Stomach smooth muscle (tissue), 2 donors: Measurements from ENCODE around the gene MSRB2.

Experiments used
- H3K27ac ChIP-seq: one replicate; pipeline ENCODE4 v1.7.0; 2013; ENCODE audit warnings: mild to moderate bottlenecking, low read length, inconsistent platforms
- H3K27me3 ChIP-seq, 2 donors: one replicate each; pipeline ENCODE4 v1.7.0; 2013; ENCODE audit warnings: low read length in 2 of 2; ENCODE audit not compliant: insufficient read depth in 2 of 2, control insufficient read depth in 1 of 2
- H3K36me3 ChIP-seq, 2 donors: one replicate each; pipeline ENCODE4 v1.7.0; 2013; ENCODE audit warnings: low read length in 2 of 2; ENCODE audit not compliant: control insufficient read depth in 2 of 2, insufficient read depth in 2 of 2
- H3K4me1 ChIP-seq: one replicate; pipeline ENCODE4 v1.7.0; 2013; ENCODE audit warnings: low read length; ENCODE audit not compliant: control insufficient read depth, insufficient read depth
- H3K4me3 ChIP-seq, 2 donors: one replicate each; pipeline ENCODE4 v1.7.0; 2013; ENCODE audit warnings: low read length in 2 of 2
- H3K9ac ChIP-seq, 2 donors: one replicate each; pipeline ENCODE4 v1.7.0; 2013; ENCODE audit warnings: low read length in 2 of 2, mild to moderate bottlenecking in 1 of 2
- H3K9me3 ChIP-seq, 2 donors: one replicate each; pipeline ENCODE4 v1.7.0; 2013; ENCODE audit warnings: low read length in 2 of 2; ENCODE audit not compliant: control insufficient read depth in 2 of 2
- donor health status: healthy.
- donor health status: Pancreatic carcinoma.

The MSRB2 gene

DNA sequence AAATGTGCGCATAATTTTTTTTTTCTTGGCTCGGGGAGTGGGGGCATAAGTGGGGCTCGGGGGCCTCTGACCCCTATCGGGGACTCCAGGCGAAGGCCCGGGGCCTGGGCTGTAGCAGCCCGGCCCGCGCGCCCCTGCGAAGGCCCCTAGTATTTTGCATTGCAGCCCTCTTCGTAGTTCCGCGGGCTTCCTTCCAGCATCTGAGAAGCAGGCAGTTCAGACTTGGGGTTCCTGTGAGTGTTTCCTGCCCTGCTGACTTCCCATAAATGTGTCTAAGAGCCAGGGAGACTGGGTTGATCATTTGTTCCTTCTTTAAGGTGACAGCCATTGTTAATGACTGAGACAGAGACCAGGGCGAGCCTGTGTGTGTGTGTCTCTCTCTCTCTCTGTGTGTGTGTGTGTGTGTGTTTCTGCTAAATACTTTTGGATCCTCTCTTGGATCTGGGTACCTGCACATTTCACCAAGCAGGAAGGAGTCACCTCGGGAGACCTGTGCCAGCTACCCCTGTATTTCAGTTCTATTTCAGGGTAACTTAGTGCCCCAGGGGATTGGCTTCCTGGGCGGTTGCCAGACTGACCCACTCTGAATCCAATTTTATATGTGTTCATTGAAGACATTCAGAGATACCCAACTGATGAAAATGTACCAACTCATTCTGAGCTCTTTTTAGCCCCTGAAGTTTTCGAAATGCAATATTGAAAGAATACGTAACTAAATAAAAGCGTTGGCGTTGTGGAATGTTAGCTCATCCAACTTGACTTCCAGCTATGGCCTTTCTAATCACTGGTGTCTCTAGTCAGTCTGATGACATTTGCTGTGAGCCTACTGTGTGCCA is 805 bp downstream of the MSRB2 start:
- peak overlapping the region; percentile 78 to 82 for H3K4me3 ChIP-seq

DNA sequence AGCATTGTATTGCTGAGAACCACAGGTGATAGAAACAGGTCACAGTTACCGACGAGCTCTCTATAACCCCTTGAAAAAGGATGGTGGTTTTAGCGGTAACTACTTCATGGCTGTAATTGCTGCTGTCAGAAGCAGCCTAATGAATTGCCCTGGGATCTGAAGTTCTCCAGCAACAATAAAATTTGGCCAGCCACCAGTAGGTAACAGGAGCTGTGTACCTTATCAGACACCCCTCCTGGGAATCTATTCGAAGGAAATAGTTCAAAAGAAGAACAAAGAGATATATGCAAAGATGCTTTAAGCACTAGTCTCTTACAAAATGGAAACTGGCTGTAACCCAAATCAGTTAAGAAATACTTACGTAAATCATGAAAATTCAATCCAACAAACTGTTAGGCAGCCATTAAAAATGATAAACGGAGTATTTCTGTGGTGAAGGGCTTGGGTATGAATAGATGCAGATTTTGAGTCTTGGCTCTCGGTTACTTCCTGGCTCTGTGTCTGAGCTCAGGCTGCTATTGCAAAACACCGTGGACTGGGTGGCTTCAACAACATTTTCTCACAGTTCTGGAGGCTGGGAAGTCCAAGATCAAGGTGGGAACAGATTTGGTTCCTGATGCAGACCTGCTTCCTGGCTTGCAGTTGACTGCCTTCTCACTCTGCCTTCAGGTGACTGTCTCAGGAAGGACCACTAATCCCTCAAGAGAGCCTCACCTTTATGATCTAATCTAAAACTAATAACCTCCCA is 1.6 kb downstream of the MSRB2 start:
- H3K27me3 ChIP-seq = no peaks in the 10 kb centered on the region
- H3K4me3 ChIP-seq = peak overlapping the region; percentile 78 to 82
- peak overlapping the region; percentile 89 to 91 for H3K9ac ChIP-seq
- peak overlapping the region; percentile 94 for H3K27ac ChIP-seq
- peaks cover 0 to 2% of the 10 kb centered on the region in 2 donors for H3K9me3 ChIP-seq
- peaks cover 10% of the 10 kb centered on the region for H3K4me1 ChIP-seq
- no peaks in the 10 kb centered on the region for H3K36me3 ChIP-seq

More for the DNA sequence above, 805 bp downstream of the MSRB2 start:
- Histone ChIP-seq H3K9me3 (peaks cover 0 to 2% of the 10 kb centered on the region in 2 donors), H3K36me3 (no peaks in the 10 kb centered on the region), H3K4me1 (peaks cover 10% of the 10 kb centered on the region), H3K27ac (peak overlapping the region; percentile 94), H3K9ac (peak overlapping the region; percentile 89 to 91), H3K27me3 (no peaks in the 10 kb centered on the region)

DNA sequence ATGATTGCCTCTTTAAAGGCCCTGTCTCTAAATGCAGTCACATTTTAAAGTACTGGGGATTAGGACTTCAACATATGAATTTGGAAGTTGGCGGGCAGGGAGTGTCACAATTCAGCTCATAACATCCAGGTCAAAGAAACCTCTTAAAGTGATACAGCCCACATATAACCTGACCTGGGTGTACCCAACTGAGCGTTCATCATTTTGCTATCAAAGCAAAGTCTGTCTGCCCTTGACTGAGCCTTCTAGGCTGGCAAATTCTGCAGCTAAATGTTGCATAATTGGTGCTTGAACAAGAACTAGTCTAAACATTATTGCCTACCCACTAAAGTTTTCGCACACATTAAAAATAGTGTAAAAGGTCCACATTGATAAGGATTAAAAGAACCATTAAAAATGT is 3.7 kb downstream of the MSRB2 start:
- Histone ChIP-seq H3K27ac (no peak overlapping the region), H3K4me1 (peaks cover 10% of the 10 kb centered on the region), H3K27me3 (no peaks in the 10 kb centered on the region), H3K9ac (no peak overlapping the region), H3K9me3 (peaks cover 0 to 2% of the 10 kb centered on the region in 2 donors), H3K36me3 (no peaks in the 10 kb centered on the region), H3K4me3 (no peak overlapping the region)

DNA sequence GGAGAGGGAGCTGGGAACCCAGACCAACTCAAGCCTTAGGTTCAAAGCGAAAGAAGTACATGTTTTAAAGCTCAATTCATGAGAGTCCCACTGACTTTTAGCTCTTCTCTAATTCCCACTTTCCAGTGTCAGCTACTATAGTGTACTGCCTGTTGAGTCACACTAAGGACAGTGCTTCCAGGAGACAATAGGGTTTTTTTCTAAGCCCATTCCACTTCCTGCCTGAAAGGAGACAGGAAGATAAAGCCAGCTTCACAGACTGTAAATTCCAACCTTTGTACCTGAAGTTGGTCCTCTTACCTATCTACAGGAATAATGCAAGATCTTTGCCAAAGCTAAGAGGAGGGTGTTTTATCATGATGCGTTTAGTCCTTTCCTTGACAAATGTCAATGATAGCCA is 4.4 kb downstream of the MSRB2 start:
- no peak overlapping the region for H3K27ac ChIP-seq
- H3K4me1 ChIP-seq = peaks cover 10% of the 10 kb centered on the region
- H3K4me3 ChIP-seq = no peak overlapping the region
- H3K9me3 ChIP-seq = peaks cover 0 to 2% of the 10 kb centered on the region in 2 donors
- peaks cover 6% of the 10 kb centered on the region in 2 donors for H3K36me3 ChIP-seq
- no peaks in the 10 kb centered on the region for H3K27me3 ChIP-seq
- H3K9ac ChIP-seq = no peak overlapping the region

DNA sequence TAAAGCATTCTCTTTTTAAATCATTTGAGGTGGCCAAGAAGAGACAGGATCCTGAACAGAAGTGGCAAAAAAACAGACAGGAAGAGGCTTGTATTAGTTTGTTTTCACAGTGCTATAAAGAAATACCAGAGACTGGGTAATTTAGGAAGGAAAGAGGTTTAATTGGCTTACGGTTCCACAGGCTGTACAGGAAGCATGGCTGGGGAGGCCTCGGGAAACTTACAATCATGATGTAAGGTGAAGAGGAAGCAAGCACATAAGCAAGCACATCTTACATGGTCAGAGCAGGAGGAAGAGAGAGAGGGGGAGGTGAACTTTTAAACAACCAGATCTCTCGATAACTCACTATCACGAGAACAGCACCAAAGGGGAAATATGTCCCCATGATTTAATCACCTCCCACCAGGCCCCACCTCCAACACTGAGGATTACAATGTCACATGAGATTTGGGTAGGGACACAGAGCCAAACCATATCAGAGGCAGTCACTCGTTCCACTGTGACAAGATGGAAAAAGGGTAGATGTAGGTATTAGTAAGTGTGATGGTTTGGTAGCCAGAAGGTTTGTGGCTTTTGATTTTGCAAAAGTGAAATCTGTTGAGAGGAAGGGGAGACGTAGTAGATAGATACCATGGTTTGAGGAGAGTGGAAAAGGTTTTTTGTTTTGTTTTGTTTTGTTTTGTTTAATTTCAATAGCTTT is 5.1 kb downstream of the MSRB2 start:
- Histone ChIP-seq H3K27ac (no peak overlapping the region), H3K9ac (no peak overlapping the region)

DNA sequence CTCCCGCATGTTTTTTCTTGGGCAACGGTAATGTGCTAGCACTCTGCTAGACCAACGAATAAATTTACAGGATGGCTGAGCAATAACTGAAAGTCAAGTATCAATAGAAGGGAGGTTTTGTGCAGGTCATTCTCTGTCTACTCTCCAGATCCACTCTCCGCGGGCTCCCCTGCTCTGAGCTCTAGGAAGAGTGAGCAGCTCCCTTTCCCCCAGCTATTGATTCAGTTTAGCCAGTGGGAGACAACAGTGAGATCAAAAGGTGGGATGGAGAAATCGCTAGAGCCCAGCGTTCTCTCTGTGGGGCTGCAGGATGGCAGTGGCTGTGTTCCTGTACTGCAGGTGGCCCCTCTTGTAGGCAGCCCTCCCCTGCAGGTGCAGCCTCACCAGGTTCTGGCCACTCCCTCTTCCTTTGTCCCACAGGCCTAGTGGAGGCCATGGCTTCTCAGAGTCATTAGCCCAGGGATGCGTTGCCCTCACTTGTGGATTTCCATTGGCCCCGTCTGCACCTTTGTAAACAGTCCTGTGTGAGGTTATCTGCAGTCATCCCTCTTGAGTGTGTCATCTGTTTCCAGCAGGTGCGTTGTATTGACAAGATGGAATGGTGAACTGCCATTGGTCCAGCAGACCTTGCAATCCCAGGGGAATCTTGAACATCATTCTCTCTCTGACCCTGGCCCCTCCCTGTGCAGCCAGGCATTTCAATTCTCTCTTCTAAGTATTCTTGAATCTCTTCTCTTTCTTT is 11.1 kb downstream of the MSRB2 start:
- Histone ChIP-seq H3K4me1 (no peaks in the 10 kb centered on the region), H3K4me3 (no peak overlapping the region), H3K9ac (no peak overlapping the region), H3K27me3 (no peaks in the 10 kb centered on the region), H3K36me3 (peaks cover 36 to 37% of the 10 kb centered on the region in 2 donors), H3K9me3 (no peaks in the 10 kb centered on the region), H3K27ac (no peak overlapping the region)

More for the DNA sequence above, 5.1 kb downstream of the MSRB2 start:
- Histone ChIP-seq H3K36me3 (peaks cover 12% of the 10 kb centered on the region in 2 donors), H3K4me3 (no peak overlapping the region), H3K4me1 (peaks cover 10% of the 10 kb centered on the region), H3K27me3 (no peaks in the 10 kb centered on the region), H3K9me3 (peaks cover 0 to 2% of the 10 kb centered on the region in 2 donors)

DNA sequence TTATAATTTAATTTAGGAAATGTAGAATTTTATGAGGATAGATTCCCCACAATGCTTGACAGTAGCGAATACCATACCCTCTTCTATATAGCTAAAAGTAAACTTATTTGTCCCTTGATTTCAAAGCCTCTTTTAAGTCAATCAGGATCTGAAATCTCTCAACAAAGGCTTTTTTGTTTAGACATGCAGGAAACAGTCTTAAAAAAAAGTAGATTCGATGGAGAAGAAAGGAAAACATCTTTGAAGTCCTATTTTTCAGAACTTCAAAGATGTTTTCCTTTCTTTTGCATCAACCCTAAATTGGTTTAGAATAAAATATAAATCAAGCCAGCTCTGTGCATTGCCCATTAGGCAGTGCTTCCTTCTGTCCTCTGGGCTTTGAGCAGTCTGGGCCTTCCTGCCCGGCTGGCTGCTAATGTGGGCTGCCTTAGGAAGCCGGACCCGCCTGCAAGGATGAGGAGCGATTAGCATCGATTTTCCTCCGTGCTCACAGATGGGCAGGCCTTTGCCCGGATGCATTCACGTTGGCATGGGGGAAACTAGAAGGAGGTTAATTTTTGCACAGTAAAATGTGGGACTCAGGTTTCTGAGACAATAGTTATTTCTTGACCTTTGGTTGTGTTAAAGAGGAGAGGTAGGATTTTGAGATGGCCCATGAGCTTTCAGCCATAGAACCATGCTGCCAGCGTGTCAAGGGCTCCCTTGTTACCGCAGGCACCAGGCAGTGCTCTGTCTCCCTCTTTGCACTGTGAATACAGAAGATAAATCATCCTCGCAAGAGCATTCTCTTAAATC is 15.5 kb downstream of the MSRB2 start:
- Histone ChIP-seq H3K27me3 (no peaks in the 10 kb centered on the region), H3K4me3 (no peak overlapping the region), H3K36me3 (peaks cover 35 to 36% of the 10 kb centered on the region in 2 donors), H3K9me3 (no peaks in the 10 kb centered on the region), H3K27ac (no peak overlapping the region), H3K4me1 (no peaks in the 10 kb centered on the region), H3K9ac (no peak overlapping the region)

DNA sequence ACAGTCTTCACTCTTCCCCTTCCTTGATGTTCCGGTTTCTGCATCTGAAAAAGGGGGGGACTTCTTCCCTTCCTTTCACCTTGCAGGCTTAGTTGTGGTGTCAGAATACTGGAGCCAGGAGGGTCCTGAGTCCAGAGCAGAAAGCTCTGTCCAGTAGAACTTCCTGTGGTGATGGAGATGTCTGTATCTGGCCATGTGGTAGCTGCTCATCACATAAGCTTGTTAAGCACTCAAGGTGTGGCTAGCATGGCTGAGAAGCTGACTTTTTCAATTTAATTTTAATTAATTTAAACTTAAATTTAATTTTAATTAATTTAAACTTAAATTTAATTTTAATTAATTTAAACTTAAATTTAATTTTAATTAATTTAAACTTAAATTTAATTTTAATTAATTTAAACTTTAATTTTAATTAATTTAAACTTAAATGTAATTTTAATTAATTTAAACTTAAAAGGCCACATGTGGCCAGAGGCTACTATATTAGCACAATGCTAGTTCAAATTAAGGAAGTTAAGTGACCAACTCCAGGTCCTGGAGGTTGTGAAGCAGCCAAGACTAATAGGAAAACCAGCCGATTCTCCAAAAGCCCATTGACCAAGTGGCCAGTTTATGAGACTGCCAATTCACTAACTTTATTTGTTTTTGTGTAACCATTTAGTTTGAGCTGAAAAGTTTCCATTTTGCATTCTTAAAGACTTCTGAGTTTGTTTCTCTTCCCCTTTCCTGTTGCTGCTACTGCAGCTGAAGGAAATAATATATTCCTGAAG is 16.3 kb downstream of the MSRB2 start:
- no peak overlapping the region for H3K27ac ChIP-seq
- peaks cover 31 to 34% of the 10 kb centered on the region in 2 donors for H3K36me3 ChIP-seq
- H3K4me1 ChIP-seq = no peaks in the 10 kb centered on the region
- H3K9ac ChIP-seq = no peak overlapping the region
- H3K9me3 ChIP-seq = no peaks in the 10 kb centered on the region
- no peak overlapping the region for H3K4me3 ChIP-seq
- H3K27me3 ChIP-seq = no peaks in the 10 kb centered on the region

DNA sequence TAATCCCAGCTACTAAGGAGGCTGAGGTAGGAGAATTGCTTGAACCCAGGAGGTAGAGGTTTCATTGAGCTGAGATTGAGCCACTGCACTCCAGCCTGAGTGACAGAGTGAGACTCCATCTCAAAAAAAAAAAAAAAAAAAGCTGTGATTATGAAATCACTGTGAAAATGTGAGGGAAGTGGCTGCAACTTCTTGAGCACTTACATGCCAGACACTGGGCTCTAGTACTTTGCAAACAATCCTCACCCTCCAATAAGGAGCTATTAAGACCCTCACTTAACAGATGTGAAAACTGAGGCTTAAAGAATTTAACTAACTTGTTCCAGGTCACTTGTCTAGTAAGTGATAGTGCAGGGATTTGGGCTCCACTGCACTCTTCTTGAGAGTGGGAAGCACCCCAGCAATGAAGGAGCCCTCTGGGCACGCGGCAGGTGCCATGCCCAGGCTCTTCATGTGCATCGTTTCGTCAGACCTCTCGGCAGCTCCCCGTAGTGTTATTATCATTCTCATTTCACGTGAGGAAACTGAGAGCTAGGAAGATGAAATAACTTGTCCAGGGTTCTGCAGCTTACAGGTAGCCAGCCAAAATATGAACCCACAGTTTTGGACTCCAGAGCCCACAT is 19.0 kb downstream of the MSRB2 start:
- Histone ChIP-seq H3K9ac (no peak overlapping the region), H3K4me3 (no peak overlapping the region), H3K9me3 (no peaks in the 10 kb centered on the region), H3K27ac (no peak overlapping the region), H3K27me3 (no peaks in the 10 kb centered on the region), H3K36me3 (peaks cover 34 to 36% of the 10 kb centered on the region in 2 donors), H3K4me1 (no peaks in the 10 kb centered on the region)
